ENCODE results near the gene SRPK3. TPM values are rescaled to one million over a fixed set of nuclear protein-coding genes. Genes with fewer than 3 reads are reported as not detected.

SRPK3 gene
- total RNA-seq, 1 donor from 2014 or later: not detected

- peaks cover 9% of the 10 kb centered on the region for H3K36me3 Mint-ChIP-seq
- no peak overlapping the region for H3K27ac Mint-ChIP-seq
- no peak for DNase-seq (ENCODE audit: extremely low spot score, unreplicated experiment)
- TF ChIP-seq CTCF (conservative IDR thresholded peaks at IDR 0.05): no peak
- H3K4me1 Mint-ChIP-seq (ENCODE audit: unreplicated experiment): no peaks in the 10 kb centered on the region
- no peaks in the 10 kb centered on the region for H3K27me3 Mint-ChIP-seq
- no peak overlapping the region for H3K4me3 Mint-ChIP-seq
- H3K9me3 Mint-ChIP-seq: no peaks in the 10 kb centered on the region
Observed at GRCh38 chrX:153734871-153735270, 46.0 kb upstream of the SRPK3 start.

GRCh38 chrX:153735274-153735673, 45.6 kb upstream of the SRPK3 start:
- H3K9me3 Mint-ChIP-seq: no peaks in the 10 kb centered on the region
- DNase-seq (ENCODE audit: extremely low spot score, unreplicated experiment): no peak
- H3K4me3 Mint-ChIP-seq: no peak overlapping the region
- no peaks in the 10 kb centered on the region for H3K27me3 Mint-ChIP-seq
- peak; percentile 40 for TF ChIP-seq CTCF (conservative IDR thresholded peaks at IDR 0.05)
- H3K27ac Mint-ChIP-seq: no peak overlapping the region
- H3K36me3 Mint-ChIP-seq: peaks cover 9% of the 10 kb centered on the region
- no peaks in the 10 kb centered on the region for H3K4me1 Mint-ChIP-seq (ENCODE audit: unreplicated experiment)

- DNase-seq (ENCODE audit: extremely low spot score, unreplicated experiment): no peak
- no peak for TF ChIP-seq CTCF (conservative IDR thresholded peaks at IDR 0.05)
- Mint-ChIP-seq H3K4me1 (ENCODE audit: unreplicated experiment) (no peaks in the 10 kb centered on the region), H3K27ac (no peak overlapping the region), H3K27me3 (no peaks in the 10 kb centered on the region), H3K36me3 (peaks cover 4% of the 10 kb centered on the region), H3K4me3 (no peak overlapping the region), H3K9me3 (no peaks in the 10 kb centered on the region)
Observed at GRCh38 chrX:153736071-153736820, 44.6 kb upstream of the SRPK3 start.

- Mint-ChIP-seq H3K27ac (no peak overlapping the region), H3K36me3 (no peaks in the 10 kb centered on the region), H3K9me3 (no peaks in the 10 kb centered on the region), H3K27me3 (no peaks in the 10 kb centered on the region), H3K4me3 (no peak overlapping the region), H3K4me1 (ENCODE audit: unreplicated experiment) (no peaks in the 10 kb centered on the region)
- no peak for DNase-seq (ENCODE audit: extremely low spot score, unreplicated experiment)
- no peak for TF ChIP-seq CTCF (conservative IDR thresholded peaks at IDR 0.05)
Observed at GRCh38 chrX:153736871-153737441, 43.9 kb upstream of the SRPK3 start.

- Mint-ChIP-seq H3K36me3 (no peaks in the 10 kb centered on the region), H3K4me3 (no peak overlapping the region), H3K9me3 (no peaks in the 10 kb centered on the region), H3K27me3 (no peaks in the 10 kb centered on the region), H3K4me1 (ENCODE audit: unreplicated experiment) (no peaks in the 10 kb centered on the region), H3K27ac (no peak overlapping the region)
- TF ChIP-seq CTCF (conservative IDR thresholded peaks at IDR 0.05): no peak
- DNase-seq (ENCODE audit: extremely low spot score, unreplicated experiment): no peak
Observed at GRCh38 chrX:153738056-153738605, 42.7 kb upstream of the SRPK3 start.
